SJSA1 (cell line): Measurements from ENCODE around the gene TSPAN11. TPM values are rescaled to one million over a fixed set of nuclear protein-coding genes. Genes with fewer than 3 reads are reported as not detected.

Source experiments
- DNase-seq, 2 experiments: peaks; one replicate each; pipeline ENCODE4 v3.0.0-alpha.2; 2015 to 2020; ENCODE audit warnings: low spot score in 2 of 2, low read depth in 1 of 2
- H3K27ac ChIP-seq: fragments of 250-450 bp; sonication (Bioruptor Pico); 2 replicates; pipeline ENCODE4 v1.5.1; 2020; ENCODE audit warnings: mild to moderate bottlenecking, moderate library complexity
- H3K27me3 ChIP-seq: fragments of 250-450 bp; sonication (Bioruptor Pico); replicated peaks from 2 replicates; pipeline ENCODE4 v1.5.1; 2020; ENCODE audit warnings: mild to moderate bottlenecking, moderate library complexity
- H3K36me3 ChIP-seq: fragments of 250-450 bp; sonication (Bioruptor Pico); 2 replicates; pipeline ENCODE4 v1.5.1; 2020; ENCODE audit warnings: mild to moderate bottlenecking
- H3K4me1 ChIP-seq: fragments of 250-450 bp; sonication (Bioruptor Pico); replicated peaks from 2 replicates; pipeline ENCODE4 v1.6.1; 2021; ENCODE audit warnings: mild to moderate bottlenecking
- H3K4me3 ChIP-seq: fragments of 250-450 bp; sonication (Bioruptor Pico); 2 replicates; pipeline ENCODE4 v1.5.1; 2020; ENCODE audit warnings: mild to moderate bottlenecking
- H3K9me3 ChIP-seq: fragments of 250-450 bp; sonication (Bioruptor Pico); replicated peaks from 2 replicates; pipeline ENCODE4 v1.5.1; 2020; ENCODE audit warnings: mild to moderate bottlenecking
- total RNA-seq: library from RNA; depleted of rRNA; stranded (reverse); fragments of >200 nt; shearing (Covaris generic); gene quantifications from 2 replicates; pipeline ENCODE4 v1.2.3, GENCODE V29; 2014

The TSPAN11 gene
- total RNA-seq, 1 experiment from 2014 or later, result 2.7 TPM

DNA sequence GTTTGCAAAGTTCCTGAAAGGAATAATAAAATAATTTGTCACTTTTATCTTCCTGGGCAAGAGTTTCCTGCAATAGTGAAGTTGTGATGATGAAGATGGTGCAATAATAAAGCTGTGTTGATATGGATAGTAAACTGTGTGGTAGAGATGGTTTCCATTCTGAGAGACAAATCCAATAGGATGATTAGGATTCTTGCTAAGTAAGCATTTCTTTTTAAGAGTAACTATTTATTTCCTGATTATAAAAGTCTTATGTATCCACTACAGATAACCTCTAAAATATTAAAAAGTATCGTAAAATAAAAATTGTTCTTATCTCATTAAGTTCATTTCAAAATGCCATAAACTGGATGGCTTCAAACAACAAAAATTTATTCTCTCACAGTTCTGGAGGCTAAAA lies 28.7 kb downstream of the TSPAN11 start:
- H3K36me3 ChIP-seq, result no peaks in the 10 kb centered on the region
- DNase-seq, result no peak
- H3K27ac ChIP-seq, result no peak overlapping the region
- H3K9me3 ChIP-seq, result no peaks in the 10 kb centered on the region
- H3K27me3 ChIP-seq, result no peaks in the 10 kb centered on the region
- H3K4me3 ChIP-seq, result no peak overlapping the region
- no peaks in the 10 kb centered on the region for H3K4me1 ChIP-seq

DNA sequence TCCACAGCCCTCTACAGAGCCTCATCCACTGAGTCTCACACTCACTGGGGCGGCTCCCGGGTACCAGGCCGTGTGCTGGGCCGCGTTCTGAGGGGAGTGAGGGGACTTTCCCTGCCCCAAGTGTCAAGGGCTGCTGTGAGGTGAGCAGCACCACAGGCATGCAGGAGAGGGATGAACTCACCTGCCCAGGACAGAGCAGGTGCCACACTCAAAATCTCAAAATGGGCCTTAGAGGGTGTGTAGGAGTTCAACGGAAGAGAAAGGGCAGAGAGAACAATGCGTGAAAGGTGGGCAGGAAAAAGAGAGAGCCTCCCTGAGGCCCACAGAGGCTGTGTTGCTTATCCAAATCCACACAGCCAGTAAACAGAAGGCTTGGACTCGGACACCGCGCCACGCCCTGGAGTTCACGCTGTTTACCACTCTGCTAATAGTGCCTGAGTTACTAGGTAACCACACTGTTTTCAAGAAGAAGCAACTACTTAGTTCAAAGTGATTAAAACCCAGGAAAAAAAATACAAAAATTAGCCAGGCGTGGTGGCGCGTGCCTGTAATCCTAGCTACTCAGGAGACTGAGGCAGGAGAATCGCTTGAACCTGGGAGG lies 32.7 kb downstream of the TSPAN11 start:
- H3K36me3 ChIP-seq, result no peaks in the 10 kb centered on the region
- no peaks in the 10 kb centered on the region for H3K9me3 ChIP-seq
- H3K27me3 ChIP-seq, result no peaks in the 10 kb centered on the region
- DNase-seq, result no peak
- H3K4me1 ChIP-seq, result no peaks in the 10 kb centered on the region
- no peak overlapping the region for H3K4me3 ChIP-seq
- no peak overlapping the region for H3K27ac ChIP-seq

DNA sequence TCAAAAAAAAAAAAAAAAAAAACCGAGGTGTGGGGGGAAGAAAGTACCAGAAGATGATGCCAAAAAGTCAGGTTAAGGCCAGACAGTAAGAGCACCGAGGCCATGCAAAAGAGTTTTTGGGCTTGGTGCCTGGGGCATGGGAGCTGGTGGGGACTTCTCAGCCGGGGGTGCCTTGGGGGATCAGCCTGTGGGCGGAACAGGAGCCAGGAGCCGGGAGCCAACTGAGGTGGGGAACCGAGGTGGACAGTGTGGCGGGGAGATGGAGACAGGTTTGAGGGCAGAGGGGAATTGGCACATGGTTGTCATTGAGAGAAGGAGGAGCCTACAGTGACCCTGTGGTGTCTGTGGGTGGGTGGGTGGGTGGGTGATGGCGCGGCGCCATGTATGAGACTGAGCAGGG lies 33.2 kb downstream of the TSPAN11 start:
- Histone ChIP-seq H3K4me1 (no peaks in the 10 kb centered on the region), H3K9me3 (no peaks in the 10 kb centered on the region), H3K27ac (no peak overlapping the region), H3K27me3 (no peaks in the 10 kb centered on the region), H3K36me3 (no peaks in the 10 kb centered on the region), H3K4me3 (no peak overlapping the region)
- DNase-seq, result no peak

DNA sequence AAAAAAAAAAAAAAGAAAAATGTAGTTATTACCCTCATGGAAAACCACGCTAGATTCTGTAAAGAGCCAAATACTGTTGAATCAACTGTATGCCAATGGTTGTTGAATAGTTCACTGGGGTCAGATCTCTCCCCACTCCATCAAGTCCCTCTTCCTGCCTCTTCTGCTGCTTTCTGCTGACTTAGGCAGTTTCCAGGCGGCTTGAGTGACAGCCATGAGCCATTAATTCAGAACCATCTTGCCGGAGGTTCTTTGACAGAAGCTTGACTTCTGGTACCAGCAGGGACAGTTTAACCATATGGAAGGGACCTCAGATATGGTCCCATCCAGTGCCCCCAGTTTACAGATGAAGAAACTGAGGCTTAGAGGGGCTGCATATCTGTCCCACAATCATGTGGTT lies 34.5 kb downstream of the TSPAN11 start:
- no peak overlapping the region for H3K4me3 ChIP-seq

DNA sequence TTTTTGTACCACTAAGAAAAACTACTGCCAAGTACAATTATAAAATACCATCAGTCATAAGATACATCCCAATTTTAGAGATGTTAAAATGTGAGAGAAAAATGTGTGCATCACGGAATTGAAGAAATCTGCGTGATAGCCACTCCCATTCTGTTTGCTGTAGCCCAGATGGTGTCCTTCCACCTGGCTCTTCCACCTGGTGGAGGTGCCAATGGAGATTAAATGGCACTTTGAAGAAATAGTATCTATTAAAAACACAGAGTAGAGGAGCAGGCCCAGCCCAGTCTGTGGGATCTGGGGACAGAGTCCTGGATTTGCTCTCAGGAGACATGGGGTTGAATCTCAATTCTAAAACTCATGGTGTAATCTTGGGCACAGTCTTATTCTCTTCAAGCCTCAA lies 35.5 kb downstream of the TSPAN11 start:
- Histone ChIP-seq H3K36me3 (no peaks in the 10 kb centered on the region), H3K9me3 (no peaks in the 10 kb centered on the region), H3K27ac (no peak overlapping the region), H3K4me1 (no peaks in the 10 kb centered on the region), H3K27me3 (no peaks in the 10 kb centered on the region), H3K4me3 (no peak overlapping the region)
- no peak for DNase-seq

More for the DNA sequence above, 34.5 kb downstream of the TSPAN11 start:
- no peak for DNase-seq
- Histone ChIP-seq H3K9me3 (no peaks in the 10 kb centered on the region), H3K36me3 (no peaks in the 10 kb centered on the region), H3K27ac (no peak overlapping the region), H3K4me1 (no peaks in the 10 kb centered on the region), H3K27me3 (no peaks in the 10 kb centered on the region)

DNA sequence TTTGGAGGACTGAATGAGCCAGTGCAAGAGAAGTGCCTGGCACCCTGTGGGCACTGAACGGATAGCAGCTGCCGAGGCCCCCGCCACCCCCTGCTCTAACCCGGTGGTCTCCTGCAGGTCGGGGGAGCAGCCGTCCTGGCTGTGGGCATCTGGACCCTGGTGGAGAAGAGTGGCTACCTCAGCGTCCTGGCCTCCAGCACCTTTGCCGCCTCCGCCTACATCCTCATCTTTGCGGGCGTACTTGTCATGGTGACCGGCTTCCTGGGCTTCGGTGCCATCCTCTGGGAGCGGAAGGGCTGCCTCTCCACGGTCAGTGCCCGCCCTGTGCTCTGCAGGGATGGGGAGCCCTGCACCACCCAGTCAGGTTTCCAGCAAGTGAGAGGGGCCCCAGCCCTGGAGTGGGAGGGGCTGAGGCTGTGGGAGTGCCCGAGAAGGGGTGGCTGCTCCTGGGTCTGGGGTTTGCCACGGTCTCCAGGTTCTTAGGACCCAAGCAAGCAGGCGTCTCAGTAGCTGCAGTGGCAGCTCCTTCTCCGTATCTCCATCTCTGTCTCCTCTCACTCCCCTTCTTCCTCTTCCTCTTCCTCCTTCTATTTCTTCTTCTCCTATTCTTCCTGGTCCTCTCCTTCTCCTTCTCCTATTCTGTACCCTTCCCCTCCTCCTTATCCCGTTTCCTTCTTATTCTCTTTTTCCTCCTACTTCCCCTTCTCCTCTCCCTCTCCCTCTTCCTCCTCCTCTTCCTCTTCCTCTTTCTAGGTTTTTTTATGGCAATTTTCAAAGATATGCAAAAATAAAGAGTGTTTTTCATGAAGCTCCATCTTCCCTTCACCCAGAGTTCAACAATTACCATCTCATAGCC lies 37.4 kb downstream of the TSPAN11 start:
- Histone ChIP-seq H3K9me3 (no peaks in the 10 kb centered on the region), H3K27me3 (no peaks in the 10 kb centered on the region), H3K36me3 (no peaks in the 10 kb centered on the region), H3K4me3 (no peak overlapping the region), H3K27ac (no peak overlapping the region), H3K4me1 (no peaks in the 10 kb centered on the region)
- no peak for DNase-seq

DNA sequence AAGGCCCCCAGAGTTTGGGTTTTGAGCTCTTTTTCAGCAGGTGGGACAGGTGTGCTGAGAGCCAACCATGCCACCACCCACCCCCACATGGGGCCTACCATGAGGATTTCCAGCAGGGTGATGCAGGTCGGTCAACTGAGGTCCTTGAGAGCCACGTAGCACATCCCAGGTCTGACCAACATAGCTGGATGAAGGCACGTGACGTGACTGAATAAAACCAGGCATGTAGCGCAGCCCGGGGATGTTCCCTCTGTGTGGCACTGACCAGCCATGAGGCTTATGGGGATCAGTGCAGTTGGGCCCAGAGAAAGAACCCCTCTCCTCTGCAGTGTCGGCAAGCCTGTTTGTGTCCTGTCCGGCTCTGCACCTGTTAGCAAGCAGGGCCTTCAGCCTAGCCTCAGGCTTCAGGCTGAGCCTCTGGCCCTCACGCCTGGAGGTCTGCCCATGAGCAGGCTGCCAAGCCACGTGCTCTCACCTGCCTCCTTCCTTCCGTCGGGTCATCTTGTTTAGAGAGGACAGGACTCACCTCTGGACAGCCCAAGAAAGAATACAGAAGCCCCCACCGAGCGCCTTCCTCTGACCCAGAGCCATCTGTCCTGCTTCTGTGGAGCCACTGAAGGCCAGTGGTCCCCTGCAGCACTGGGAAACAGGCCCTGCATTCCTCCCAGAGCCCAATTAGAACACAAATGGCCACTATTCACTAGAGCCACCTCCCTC lies 38.5 kb downstream of the TSPAN11 start:
- Histone ChIP-seq H3K9me3 (no peaks in the 10 kb centered on the region), H3K4me3 (no peak overlapping the region), H3K36me3 (no peaks in the 10 kb centered on the region), H3K4me1 (no peaks in the 10 kb centered on the region), H3K27ac (no peak overlapping the region), H3K27me3 (no peaks in the 10 kb centered on the region)
- no peak for DNase-seq

DNA sequence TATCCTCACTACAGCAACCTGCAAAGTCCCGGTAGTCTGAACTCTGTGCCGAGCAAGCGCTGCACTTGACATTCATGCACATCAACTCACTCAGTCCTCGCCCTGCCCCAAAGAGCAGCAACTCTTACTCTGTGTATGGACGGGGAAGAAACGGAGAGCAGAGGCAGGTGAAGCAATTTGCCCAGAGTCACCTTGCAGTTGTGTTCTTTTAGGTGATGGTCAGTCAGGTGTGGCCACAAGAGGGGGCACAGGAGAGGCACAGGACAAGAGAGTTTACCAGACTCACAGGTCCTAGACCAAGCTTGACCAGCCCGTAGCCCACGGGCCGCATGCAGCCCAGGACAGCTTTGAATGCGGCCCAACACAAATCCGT lies 39.1 kb downstream of the TSPAN11 start:
- Histone ChIP-seq H3K9me3 (no peaks in the 10 kb centered on the region), H3K36me3 (no peaks in the 10 kb centered on the region), H3K27me3 (no peaks in the 10 kb centered on the region), H3K27ac (no peak overlapping the region), H3K4me1 (no peaks in the 10 kb centered on the region), H3K4me3 (no peak overlapping the region)
- no peak for DNase-seq

DNA sequence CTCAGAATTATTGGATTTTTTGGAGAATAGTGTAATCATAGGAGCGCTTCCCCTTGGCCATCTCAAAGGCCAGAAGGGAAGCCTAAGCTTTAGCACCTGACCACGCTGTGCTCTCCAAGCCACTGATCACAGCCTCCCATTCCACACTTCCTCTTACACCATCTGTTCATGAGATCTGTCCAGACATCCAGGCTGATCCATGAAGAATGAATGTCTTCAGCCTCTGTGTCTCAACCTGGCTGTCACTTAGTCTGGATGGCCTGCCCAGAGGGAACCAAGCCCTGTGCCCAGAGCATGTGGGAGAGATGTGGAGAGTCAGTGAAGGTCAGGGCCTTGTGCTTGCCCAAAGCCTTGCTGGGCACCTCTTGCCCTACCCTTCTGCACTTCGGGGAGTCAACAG lies 40.5 kb downstream of the TSPAN11 start:
- no peak overlapping the region for H3K27ac ChIP-seq
- no peaks in the 10 kb centered on the region for H3K36me3 ChIP-seq
- no peak overlapping the region for H3K4me3 ChIP-seq
- H3K27me3 ChIP-seq, result no peaks in the 10 kb centered on the region
- no peaks in the 10 kb centered on the region for H3K4me1 ChIP-seq
- no peak for DNase-seq
- H3K9me3 ChIP-seq, result no peaks in the 10 kb centered on the region

DNA sequence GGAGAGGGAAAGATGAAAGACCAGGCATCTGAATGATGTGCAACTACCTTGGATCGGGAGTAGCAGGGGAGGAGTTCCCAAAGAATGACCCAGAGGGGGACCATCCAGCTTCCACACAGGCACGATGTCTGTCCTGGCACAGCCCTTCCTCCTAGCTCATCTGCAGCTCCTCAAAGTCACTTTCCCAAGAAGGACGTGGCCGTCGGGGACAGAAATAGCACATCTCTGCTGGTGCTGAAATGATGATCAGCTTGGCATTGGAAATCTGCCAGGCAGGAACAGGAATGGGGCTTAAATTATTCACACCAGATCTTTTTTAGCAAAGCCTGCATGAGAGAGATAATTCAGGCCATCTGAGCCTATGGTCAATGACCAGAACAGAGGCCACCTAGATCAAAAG lies 41.7 kb downstream of the TSPAN11 start:
- H3K27me3 ChIP-seq, result no peaks in the 10 kb centered on the region
- H3K27ac ChIP-seq, result no peak overlapping the region
- H3K4me1 ChIP-seq, result no peaks in the 10 kb centered on the region
- no peaks in the 10 kb centered on the region for H3K36me3 ChIP-seq
- DNase-seq, result no peak
- no peaks in the 10 kb centered on the region for H3K9me3 ChIP-seq
- H3K4me3 ChIP-seq, result no peak overlapping the region

DNA sequence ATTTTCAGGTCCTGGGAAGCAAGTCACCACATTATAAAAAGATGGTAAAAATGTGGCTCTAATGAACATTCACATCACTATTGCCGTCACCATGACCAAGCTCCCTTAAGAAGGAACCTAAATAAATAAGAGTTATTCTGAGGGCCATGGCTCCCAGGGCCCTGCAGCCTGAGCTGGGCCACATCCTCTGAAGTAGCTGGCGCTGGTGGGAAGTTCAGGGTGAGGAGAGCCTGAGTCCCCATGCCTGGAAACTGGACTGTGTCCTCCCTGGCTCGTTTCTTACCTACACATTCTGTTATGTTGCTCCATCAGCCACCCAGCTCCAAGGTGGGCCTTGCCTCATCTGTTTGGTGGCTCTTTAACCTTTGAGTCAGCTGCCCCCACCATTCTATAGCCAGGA lies 42.5 kb downstream of the TSPAN11 start:
- no peaks in the 10 kb centered on the region for H3K9me3 ChIP-seq
- no peak for DNase-seq
- no peaks in the 10 kb centered on the region for H3K27me3 ChIP-seq
- H3K4me1 ChIP-seq, result no peaks in the 10 kb centered on the region
- H3K36me3 ChIP-seq, result no peaks in the 10 kb centered on the region
- no peak overlapping the region for H3K4me3 ChIP-seq
- H3K27ac ChIP-seq, result no peak overlapping the region

DNA sequence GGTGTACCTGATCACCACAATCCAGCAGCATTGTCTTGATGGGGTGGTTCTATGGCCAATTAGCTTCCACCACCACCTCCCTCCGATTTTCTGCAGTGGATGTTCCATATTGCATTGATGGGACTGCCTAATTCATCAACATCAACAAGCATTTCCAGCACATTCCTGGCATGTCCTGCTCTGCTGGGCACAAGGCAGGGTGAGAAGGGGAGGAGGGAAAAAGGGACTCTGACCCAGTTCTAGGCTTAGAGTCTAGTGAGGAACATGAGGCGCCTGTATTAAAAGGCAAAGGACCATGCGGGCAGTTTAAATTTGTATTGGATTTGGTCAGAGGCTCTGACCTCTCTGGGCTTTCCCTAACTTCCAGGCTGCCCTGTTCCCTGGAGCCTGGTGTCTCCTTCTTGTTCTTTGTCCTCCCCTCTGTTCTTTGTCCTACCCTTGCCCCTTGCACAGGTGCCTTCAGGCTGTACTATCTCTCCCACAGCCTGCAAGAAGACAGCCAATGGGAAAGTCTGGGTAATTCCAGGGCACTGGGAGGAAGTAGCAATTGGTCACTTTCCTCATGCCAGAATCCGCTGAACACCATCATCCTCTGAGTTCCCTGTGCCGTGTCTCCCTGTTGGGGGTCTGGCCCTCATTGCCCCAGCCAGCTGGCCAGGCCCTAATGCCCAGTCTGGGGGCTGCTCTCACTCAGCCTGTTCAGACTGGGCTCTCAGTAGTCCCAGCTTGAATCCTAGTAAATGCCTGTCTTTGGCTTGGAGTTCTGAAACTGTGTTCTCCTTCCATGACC lies 43.3 kb downstream of the TSPAN11 start:
- H3K9me3 ChIP-seq, result no peaks in the 10 kb centered on the region
- no peaks in the 10 kb centered on the region for H3K4me1 ChIP-seq
- H3K27ac ChIP-seq, result no peak overlapping the region
- H3K4me3 ChIP-seq, result no peak overlapping the region
- no peaks in the 10 kb centered on the region for H3K36me3 ChIP-seq
- DNase-seq, result no peak
- H3K27me3 ChIP-seq, result no peaks in the 10 kb centered on the region

DNA sequence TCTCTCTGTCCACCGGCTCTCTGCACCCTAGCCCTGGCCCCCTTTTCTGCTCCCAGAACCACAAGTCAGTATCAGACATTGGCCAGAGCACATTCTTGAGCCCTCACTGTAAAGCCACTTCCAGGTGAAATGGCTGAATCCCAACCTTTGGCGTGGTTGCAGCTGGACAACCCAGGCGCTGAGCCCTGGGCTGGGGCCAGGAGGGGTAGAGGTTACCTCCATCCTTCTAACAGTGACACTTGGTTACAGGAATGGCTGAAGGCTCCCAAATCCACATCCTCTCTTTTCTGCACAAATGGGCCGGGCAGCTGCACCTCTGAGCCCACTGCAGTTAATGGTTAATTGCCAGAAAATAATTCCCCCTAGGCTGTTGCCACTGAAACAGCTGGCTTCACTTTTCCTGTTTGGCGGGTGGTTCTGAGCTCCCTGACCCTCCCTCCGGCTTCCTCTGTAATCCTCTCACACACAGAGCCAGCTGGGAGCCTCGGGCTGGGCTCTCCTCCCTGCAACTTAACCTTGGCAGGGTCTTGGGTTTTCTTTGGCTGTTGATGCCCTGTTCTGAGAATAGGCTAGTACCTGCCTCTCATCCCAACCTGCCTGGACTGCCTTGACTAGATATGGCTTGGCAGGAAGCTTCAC lies 44.1 kb downstream of the TSPAN11 start:
- DNase-seq, result no peak
- no peak overlapping the region for H3K27ac ChIP-seq

More for the DNA sequence above, 44.1 kb downstream of the TSPAN11 start:
- H3K9me3 ChIP-seq, result no peaks in the 10 kb centered on the region
- no peaks in the 10 kb centered on the region for H3K36me3 ChIP-seq
- H3K4me3 ChIP-seq, result no peak overlapping the region
- no peaks in the 10 kb centered on the region for H3K4me1 ChIP-seq
- no peaks in the 10 kb centered on the region for H3K27me3 ChIP-seq
